ENCODE results near the gene PLAC8. TPM values are rescaled to one million over a fixed set of nuclear protein-coding genes. Genes with fewer than 3 reads are reported as not detected.
A peak's percentile ranks its signal among the peaks of the same experiment; 100 is the strongest.

The PLAC8 gene
- total RNA-seq, 4 donors from 2014 or later: 17.6 to 130 (median 72.1) TPM

DNA sequence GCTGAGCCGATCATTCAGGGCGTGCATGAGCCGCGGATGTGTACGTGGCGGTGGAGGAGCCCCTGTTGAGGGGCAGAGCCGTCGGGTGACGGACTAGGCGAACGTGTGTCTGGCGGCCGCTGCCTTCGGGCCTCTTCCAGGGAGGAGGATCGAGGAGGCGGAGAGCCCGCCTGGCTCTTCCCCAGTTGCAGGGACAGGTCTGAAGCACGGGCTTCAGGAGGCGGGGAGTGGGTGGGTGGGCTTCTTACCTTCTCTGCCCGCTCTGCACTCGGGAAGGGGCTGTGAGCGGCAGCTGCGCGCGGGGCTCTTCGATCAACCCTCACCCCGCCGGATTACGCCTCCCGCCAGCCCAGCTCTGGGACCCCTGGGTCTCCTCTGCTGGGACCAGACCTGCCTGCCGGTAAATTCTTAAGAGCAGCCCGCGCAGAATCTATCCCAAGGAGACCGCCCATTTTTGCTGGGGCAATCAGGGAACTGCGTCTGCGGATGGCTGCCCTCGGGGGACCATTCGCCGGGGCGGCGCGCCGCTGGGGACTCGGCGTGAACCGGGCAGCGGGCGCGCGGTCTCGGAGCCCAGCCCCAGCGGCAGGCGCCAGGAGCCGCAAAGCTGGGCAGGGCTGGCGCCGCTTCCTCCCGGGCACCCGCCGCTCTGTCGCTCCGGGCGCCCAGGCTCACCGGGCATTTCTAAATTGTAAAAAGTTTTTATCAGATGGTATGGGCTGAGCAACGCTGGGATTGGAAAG lies 4.9 kb downstream of the PLAC8 start:
- peak overlapping the region; percentile 72 to 84 (median 81) for H3K27ac ChIP-seq
- no peaks in the 10 kb centered on the region for H3K36me3 ChIP-seq
- TF ChIP-seq POLR2A (IDR thresholded peaks at IDR 0.05): no peak
- TF ChIP-seq, protein P1, sequence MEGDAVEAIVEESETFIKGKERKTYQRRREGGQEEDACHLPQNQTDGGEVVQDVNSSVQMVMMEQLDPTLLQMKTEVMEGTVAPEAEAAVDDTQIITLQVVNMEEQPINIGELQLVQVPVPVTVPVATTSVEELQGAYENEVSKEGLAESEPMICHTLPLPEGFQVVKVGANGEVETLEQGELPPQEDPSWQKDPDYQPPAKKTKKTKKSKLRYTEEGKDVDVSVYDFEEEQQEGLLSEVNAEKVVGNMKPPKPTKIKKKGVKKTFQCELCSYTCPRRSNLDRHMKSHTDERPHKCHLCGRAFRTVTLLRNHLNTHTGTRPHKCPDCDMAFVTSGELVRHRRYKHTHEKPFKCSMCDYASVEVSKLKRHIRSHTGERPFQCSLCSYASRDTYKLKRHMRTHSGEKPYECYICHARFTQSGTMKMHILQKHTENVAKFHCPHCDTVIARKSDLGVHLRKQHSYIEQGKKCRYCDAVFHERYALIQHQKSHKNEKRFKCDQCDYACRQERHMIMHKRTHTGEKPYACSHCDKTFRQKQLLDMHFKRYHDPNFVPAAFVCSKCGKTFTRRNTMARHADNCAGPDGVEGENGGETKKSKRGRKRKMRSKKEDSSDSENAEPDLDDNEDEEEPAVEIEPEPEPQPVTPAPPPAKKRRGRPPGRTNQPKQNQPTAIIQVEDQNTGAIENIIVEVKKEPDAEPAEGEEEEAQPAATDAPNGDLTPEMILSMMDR (IDR thresholded peaks at IDR 0.05): no peak
- H3K4me3 ChIP-seq: peak overlapping the region; percentile 56 to 81 (median 61)
- peaks cover 0 to 35% (median 4%) of the 10 kb centered on the region in 3 donors for H3K4me1 ChIP-seq
- H3K27me3 ChIP-seq: no peaks in the 10 kb centered on the region
- intact Hi-C loops (cut with DNase I): no loop called here
- no peak for DNase-seq
- 4% methylated on average over 13 to 22 of the region's 64 CpGs for WGBS, 2 donors
- no peaks in the 10 kb centered on the region for H3K9me3 ChIP-seq

DNA sequence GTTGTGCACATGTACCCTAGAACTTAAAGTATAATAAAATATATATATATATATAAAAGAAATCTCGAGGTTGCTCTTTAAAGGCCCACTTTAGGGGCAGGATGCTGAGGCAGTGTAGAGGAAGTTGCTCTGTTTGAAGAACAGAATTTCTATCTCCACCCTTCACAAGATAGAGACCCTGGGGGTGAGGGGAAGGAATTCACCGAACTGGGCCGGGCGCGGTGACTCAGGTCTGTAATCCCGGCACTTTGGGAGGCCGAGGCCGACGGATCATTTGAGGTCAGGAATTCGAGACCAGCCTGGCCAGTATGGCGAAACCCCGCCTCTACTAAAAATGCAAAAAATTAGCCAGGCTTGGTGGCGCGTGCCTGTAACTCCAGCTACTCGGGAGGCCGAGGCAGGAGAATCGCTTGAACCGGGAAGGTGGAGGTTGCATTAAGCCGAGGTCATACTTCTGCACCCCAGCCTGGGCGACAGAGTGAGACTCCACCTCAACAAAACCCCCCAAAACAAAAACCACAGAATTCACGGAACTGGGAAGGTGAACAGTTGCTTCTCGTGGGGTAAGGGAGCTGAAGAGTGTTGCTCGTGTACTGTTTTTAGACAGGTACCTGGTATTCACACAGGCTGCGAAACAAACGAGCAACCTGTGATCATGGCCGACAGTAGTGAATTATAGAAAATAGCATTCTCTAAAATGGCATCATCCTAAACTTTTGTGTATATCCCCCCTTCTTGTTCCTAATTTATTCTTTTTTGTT lies 6.2 kb downstream of the PLAC8 start:
- intact Hi-C loops (cut with DNase I): no loop called here
- Histone ChIP-seq H3K27ac (no peak overlapping the region), H3K4me1 (peaks cover 0 to 29% (median 4%) of the 10 kb centered on the region in 3 donors), H3K9me3 (no peaks in the 10 kb centered on the region), H3K27me3 (no peaks in the 10 kb centered on the region), H3K36me3 (no peaks in the 10 kb centered on the region), H3K4me3 (peak overlapping the region in 1 of 4 donors; percentile 81)
- DNase-seq: no peak
- 79 to 86% methylated on average over 18 to 26 of the region's 26 CpGs for WGBS, 2 donors
- no peak for TF ChIP-seq POLR2A (IDR thresholded peaks at IDR 0.05)
- TF ChIP-seq, protein P1 (IDR thresholded peaks at IDR 0.05): no peak

DNA sequence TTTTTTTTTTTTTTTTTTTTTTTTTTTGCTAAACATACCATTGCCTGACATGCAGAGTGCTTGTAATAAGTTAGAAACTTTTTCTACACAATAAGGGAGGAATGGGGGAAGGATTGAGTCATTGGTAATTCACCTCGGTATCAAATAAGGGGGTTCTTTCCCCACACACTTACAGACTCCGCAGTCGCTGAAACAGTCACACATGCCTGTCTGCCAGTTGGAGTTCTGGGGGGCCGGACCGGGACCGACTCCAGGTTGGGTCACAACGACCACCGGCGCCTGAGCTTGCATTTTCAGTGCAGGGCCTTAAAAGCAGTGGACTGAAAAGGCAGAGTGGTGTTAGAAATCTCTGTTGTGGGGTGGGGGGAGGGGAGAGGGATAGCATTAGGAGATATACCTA lies 6.9 kb downstream of the PLAC8 start:
- no peak for DNase-seq
- Histone ChIP-seq H3K36me3 (no peaks in the 10 kb centered on the region), H3K9me3 (no peaks in the 10 kb centered on the region), H3K4me1 (peaks cover 0 to 29% (median 4%) of the 10 kb centered on the region in 3 donors), H3K27me3 (no peaks in the 10 kb centered on the region), H3K4me3 (no peak overlapping the region), H3K27ac (no peak overlapping the region)
- intact Hi-C loops (cut with DNase I): no loop called here
- TF ChIP-seq, protein P1 (IDR thresholded peaks at IDR 0.05): no peak
- TF ChIP-seq POLR2A (IDR thresholded peaks at IDR 0.05): no peak
- WGBS, 2 donors: 66 to 87% methylated on average over 3 to 9 of the region's 9 CpGs

DNA sequence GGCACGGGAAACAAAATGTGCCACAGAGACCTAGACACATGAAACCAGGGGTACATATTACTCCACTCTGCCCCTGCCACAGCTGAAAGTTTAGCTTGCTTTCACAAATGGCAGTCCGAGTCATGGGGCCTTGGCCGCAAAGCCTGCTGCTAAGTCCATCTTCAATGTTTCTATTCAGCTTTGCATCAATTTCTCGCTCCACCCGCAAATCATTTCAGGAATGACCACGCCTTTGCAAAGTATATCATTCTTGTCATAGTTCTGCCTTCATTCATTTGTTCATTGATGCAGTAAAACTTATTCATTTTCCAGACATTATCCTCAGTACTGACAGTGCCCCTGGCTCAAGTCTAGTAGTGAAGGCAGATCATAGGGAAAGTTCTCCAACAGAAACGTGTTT lies 9.5 kb downstream of the PLAC8 start:
- TF ChIP-seq, protein P1 (IDR thresholded peaks at IDR 0.05): no peak
- TF ChIP-seq POLR2A (IDR thresholded peaks at IDR 0.05): no peak
- no peaks in the 10 kb centered on the region for H3K9me3 ChIP-seq
- H3K27ac ChIP-seq: no peak overlapping the region
- no peaks in the 10 kb centered on the region for H3K36me3 ChIP-seq
- no peak overlapping the region for H3K4me3 ChIP-seq
- no peak for DNase-seq
- no peaks in the 10 kb centered on the region for H3K27me3 ChIP-seq
- WGBS, 2 donors: 92 to 96% methylated on average over 7 of the region's 7 CpGs
- peaks cover 0 to 11% (median 4%) of the 10 kb centered on the region in 3 donors for H3K4me1 ChIP-seq
- intact Hi-C loops (cut with DNase I): no loop called here

DNA sequence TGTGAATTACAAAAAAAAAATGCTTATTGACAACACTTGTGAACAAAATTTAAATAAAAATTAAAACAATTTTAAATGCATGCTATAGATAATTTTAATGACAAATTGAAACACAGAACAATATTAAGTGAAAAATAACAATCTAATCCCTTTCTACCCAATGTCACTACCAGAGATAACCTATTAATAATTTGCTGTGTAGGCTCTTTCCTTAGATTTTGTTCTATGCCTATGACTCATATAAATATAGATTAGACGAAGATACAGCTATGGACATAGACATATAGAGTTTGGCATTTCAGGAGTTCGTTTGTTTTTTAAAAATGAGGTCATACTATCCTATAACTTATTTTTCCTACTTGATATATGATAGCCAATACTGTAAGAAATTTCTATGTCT lies 18.1 kb downstream of the PLAC8 start:
- no peak for DNase-seq
- no peak overlapping the region for H3K4me3 ChIP-seq
- no peaks in the 10 kb centered on the region for H3K27me3 ChIP-seq
- no peak for TF ChIP-seq POLR2A (IDR thresholded peaks at IDR 0.05)
- TF ChIP-seq, protein P1 (IDR thresholded peaks at IDR 0.05): no peak
- H3K9me3 ChIP-seq: no peaks in the 10 kb centered on the region
- H3K36me3 ChIP-seq: peaks cover 0 to 7% (median 0%) of the 10 kb centered on the region in 3 donors
- 54 to 64% methylated on average over 2 of the region's 2 CpGs for WGBS, 2 donors
- intact Hi-C loops (cut with DNase I): no loop called here
- no peak overlapping the region for H3K27ac ChIP-seq
- H3K4me1 ChIP-seq: peaks cover 0 to 4% (median 0%) of the 10 kb centered on the region in 3 donors

Data from esophagus squamous epithelium (tissue), 5 donors.